ENCODE results near the gene BMERB1. TPM values are rescaled to one million over a fixed set of nuclear protein-coding genes. Genes with fewer than 3 reads are reported as not detected.
"Not testable (repeated sequence)": the region's sequence is repeated elsewhere in the genome, so short reads cannot be mapped to it uniquely, and the experiment has no call there.

BMERB1 gene
- total and polyA plus RNA-seq, 5 donors from 2014 or later = 2.2 to 4.2 (median 3.3) TPM

GRCh38 chr16:15605839-15606517 is 171.6 kb downstream of the BMERB1 start:
- H3K4me3 Mint-ChIP-seq = no peak overlapping the region
- Histone ChIP-seq H3K9me3 (ENCODE audit: control insufficient read depth in 2 of 2, low read length in 2 of 2) (no peaks in the 10 kb centered on the region), H3K27ac (ENCODE audit: insufficient read depth, low read length, poor library complexity, severe bottlenecking) (no peak overlapping the region)

GRCh38 chr16:15606518-15607220 is 172.3 kb downstream of the BMERB1 start:
- Mint-ChIP-seq H3K4me1 (peaks cover 0 to 15% (median 10%) of the 10 kb centered on the region in 4 donors), H3K27ac (peak overlapping the region; percentile 74 to 94 (median 93)), H3K9me3 (no peaks in the 10 kb centered on the region), H3K4me3 (no peak overlapping the region), H3K27me3 (no peaks in the 10 kb centered on the region), H3K36me3 (peaks cover 76% of the 10 kb centered on the region)
- H3K4me3 ChIP-seq (ENCODE audit: low read depth, low read length) = no peak overlapping the region
- no peaks in the 10 kb centered on the region for H3K27me3 ChIP-seq (ENCODE audit: control insufficient read depth, insufficient read depth, low read length)
- H3K4me1 ChIP-seq (ENCODE audit: control insufficient read depth, insufficient read depth, low read length, poor library complexity, severe bottlenecking) = no peaks in the 10 kb centered on the region
- ATAC-seq (ENCODE audit: low read depth in 2 of 2) (no peak), DNase-seq (no peak)
- H3K27ac ChIP-seq (ENCODE audit: insufficient read depth, low read length, poor library complexity, severe bottlenecking) = no peak overlapping the region
- peaks cover 99% of the 10 kb centered on the region for H3K36me3 ChIP-seq (ENCODE audit: control insufficient read depth, insufficient read depth, low read length)
- no peaks in the 10 kb centered on the region for H3K9me3 ChIP-seq (ENCODE audit: control insufficient read depth in 2 of 2, low read length in 2 of 2)

More at GRCh38 chr16:15605839-15606517, 171.6 kb downstream of the BMERB1 start:
- DNase-seq (no peak), ATAC-seq (ENCODE audit: low read depth in 2 of 2) (no peak)
- no peaks in the 10 kb centered on the region for H3K9me3 Mint-ChIP-seq
- Histone ChIP-seq H3K4me1 (ENCODE audit: control insufficient read depth, insufficient read depth, low read length, poor library complexity, severe bottlenecking) (no peaks in the 10 kb centered on the region), H3K4me3 (ENCODE audit: low read depth, low read length) (no peak overlapping the region), H3K27me3 (ENCODE audit: control insufficient read depth, insufficient read depth, low read length) (no peaks in the 10 kb centered on the region), H3K36me3 (ENCODE audit: control insufficient read depth, insufficient read depth, low read length) (peaks cover 99% of the 10 kb centered on the region)
- H3K4me1 Mint-ChIP-seq = peaks cover 0 to 15% (median 10%) of the 10 kb centered on the region in 4 donors
- H3K27me3 Mint-ChIP-seq = no peaks in the 10 kb centered on the region
- H3K36me3 Mint-ChIP-seq = peaks cover 80% of the 10 kb centered on the region
- peak overlapping the region; percentile 74 to 94 (median 93) for H3K27ac Mint-ChIP-seq

- H3K4me1 ChIP-seq (ENCODE audit: control insufficient read depth, insufficient read depth, low read length, poor library complexity, severe bottlenecking); H3K9me3 ChIP-seq (ENCODE audit: control insufficient read depth in 2 of 2, low read length in 2 of 2); DNase-seq; H3K27ac ChIP-seq (ENCODE audit: insufficient read depth, low read length, poor library complexity, severe bottlenecking); H3K27me3 ChIP-seq (ENCODE audit: control insufficient read depth, insufficient read depth, low read length); H3K4me3 ChIP-seq (ENCODE audit: low read depth, low read length); ATAC-seq (ENCODE audit: low read depth in 2 of 2); H3K9me3 Mint-ChIP-seq; H3K27me3 Mint-ChIP-seq; H3K4me3 Mint-ChIP-seq: not testable (repeated sequence)
- H3K4me1 Mint-ChIP-seq = peaks cover 0 to 15% (median 10%) of the 10 kb centered on the region in 4 donors
- H3K36me3 Mint-ChIP-seq = peaks cover 73% of the 10 kb centered on the region
- peak overlapping the region in 2 of 3 donors; percentile 74 to 93 for H3K27ac Mint-ChIP-seq
- peaks cover 99% of the 10 kb centered on the region for H3K36me3 ChIP-seq (ENCODE audit: control insufficient read depth, insufficient read depth, low read length)
These were observed 172.9 kb downstream of the BMERB1 start for GRCh38 chr16:15607221-15607699.

- Mint-ChIP-seq H3K4me3 (no peak overlapping the region), H3K27ac (peak overlapping the region in 1 of 3 donors; percentile 93), H3K9me3 (no peaks in the 10 kb centered on the region), H3K36me3 (peaks cover 73% of the 10 kb centered on the region), H3K27me3 (no peaks in the 10 kb centered on the region), H3K4me1 (peaks cover 0 to 15% (median 10%) of the 10 kb centered on the region in 4 donors)
- peaks cover 99% of the 10 kb centered on the region for H3K36me3 ChIP-seq (ENCODE audit: control insufficient read depth, insufficient read depth, low read length)
- H3K9me3 ChIP-seq (ENCODE audit: control insufficient read depth in 2 of 2, low read length in 2 of 2) = no peaks in the 10 kb centered on the region
- H3K4me1 ChIP-seq (ENCODE audit: control insufficient read depth, insufficient read depth, low read length, poor library complexity, severe bottlenecking) = no peaks in the 10 kb centered on the region
- no peak overlapping the region for H3K27ac ChIP-seq (ENCODE audit: insufficient read depth, low read length, poor library complexity, severe bottlenecking)
- ATAC-seq (ENCODE audit: low read depth in 2 of 2) (no peak), DNase-seq (no peak)
- H3K27me3 ChIP-seq (ENCODE audit: control insufficient read depth, insufficient read depth, low read length) = no peaks in the 10 kb centered on the region
- no peak overlapping the region for H3K4me3 ChIP-seq (ENCODE audit: low read depth, low read length)
These were observed 173.5 kb downstream of the BMERB1 start for GRCh38 chr16:15607700-15608396.

- Mint-ChIP-seq H3K4me1 (peaks cover 0 to 14% (median 8%) of the 10 kb centered on the region in 4 donors), H3K4me3 (no peak overlapping the region), H3K27ac (no peak overlapping the region), H3K36me3 (peaks cover 72% of the 10 kb centered on the region), H3K9me3 (no peaks in the 10 kb centered on the region), H3K27me3 (no peaks in the 10 kb centered on the region)
- no peak for ATAC-seq (ENCODE audit: low read depth in 2 of 2)
- no peaks in the 10 kb centered on the region for H3K9me3 ChIP-seq (ENCODE audit: control insufficient read depth in 2 of 2, low read length in 2 of 2)
- no peaks in the 10 kb centered on the region for H3K4me1 ChIP-seq (ENCODE audit: control insufficient read depth, insufficient read depth, low read length, poor library complexity, severe bottlenecking)
- peaks cover 96% of the 10 kb centered on the region for H3K36me3 ChIP-seq (ENCODE audit: control insufficient read depth, insufficient read depth, low read length)
- H3K27me3 ChIP-seq (ENCODE audit: control insufficient read depth, insufficient read depth, low read length) = no peaks in the 10 kb centered on the region
- H3K4me3 ChIP-seq (ENCODE audit: low read depth, low read length) = no peak overlapping the region
- no peak overlapping the region for H3K27ac ChIP-seq (ENCODE audit: insufficient read depth, low read length, poor library complexity, severe bottlenecking)
- no peak for DNase-seq
These were observed 174.3 kb downstream of the BMERB1 start for GRCh38 chr16:15608398-15609285.

GRCh38 chr16:15609286-15609649 is 174.9 kb downstream of the BMERB1 start:
- ATAC-seq (ENCODE audit: low read depth in 2 of 2) (no peak), DNase-seq (no peak)
- no peaks in the 10 kb centered on the region for H3K9me3 Mint-ChIP-seq
- peaks cover 70% of the 10 kb centered on the region for H3K36me3 Mint-ChIP-seq
- Histone ChIP-seq H3K4me1 (ENCODE audit: control insufficient read depth, insufficient read depth, low read length, poor library complexity, severe bottlenecking) (no peaks in the 10 kb centered on the region), H3K4me3 (ENCODE audit: low read depth, low read length) (no peak overlapping the region), H3K27me3 (ENCODE audit: control insufficient read depth, insufficient read depth, low read length) (no peaks in the 10 kb centered on the region), H3K36me3 (ENCODE audit: control insufficient read depth, insufficient read depth, low read length) (peaks cover 94% of the 10 kb centered on the region), H3K27ac (ENCODE audit: insufficient read depth, low read length, poor library complexity, severe bottlenecking) (no peak overlapping the region), H3K9me3 (ENCODE audit: control insufficient read depth in 2 of 2, low read length in 2 of 2) (no peaks in the 10 kb centered on the region)
- no peak overlapping the region for H3K27ac Mint-ChIP-seq
- no peaks in the 10 kb centered on the region for H3K27me3 Mint-ChIP-seq
- H3K4me3 Mint-ChIP-seq = no peak overlapping the region
- H3K4me1 Mint-ChIP-seq = peaks cover 0 to 10% (median 7%) of the 10 kb centered on the region in 4 donors

- peak overlapping the region in 2 of 3 donors; percentile 21 to 45 for H3K27ac Mint-ChIP-seq
- no peaks in the 10 kb centered on the region for H3K9me3 ChIP-seq (ENCODE audit: control insufficient read depth in 2 of 2, low read length in 2 of 2)
- DNase-seq = no peak
- H3K4me1 ChIP-seq (ENCODE audit: control insufficient read depth, insufficient read depth, low read length, poor library complexity, severe bottlenecking) = no peaks in the 10 kb centered on the region
- H3K36me3 Mint-ChIP-seq = peaks cover 64% of the 10 kb centered on the region
- H3K4me3 ChIP-seq (ENCODE audit: low read depth, low read length) = no peak overlapping the region
- peaks cover 91% of the 10 kb centered on the region for H3K36me3 ChIP-seq (ENCODE audit: control insufficient read depth, insufficient read depth, low read length)
- H3K9me3 Mint-ChIP-seq = no peaks in the 10 kb centered on the region
- no peak overlapping the region for H3K4me3 Mint-ChIP-seq
- no peak for ATAC-seq (ENCODE audit: low read depth in 2 of 2)
- no peaks in the 10 kb centered on the region for H3K27me3 ChIP-seq (ENCODE audit: control insufficient read depth, insufficient read depth, low read length)
- H3K4me1 Mint-ChIP-seq = peaks cover 0 to 10% (median 7%) of the 10 kb centered on the region in 4 donors
- no peak overlapping the region for H3K27ac ChIP-seq (ENCODE audit: insufficient read depth, low read length, poor library complexity, severe bottlenecking)
- no peaks in the 10 kb centered on the region for H3K27me3 Mint-ChIP-seq
These were observed 176.0 kb downstream of the BMERB1 start for GRCh38 chr16:15610369-15610871.

Data from CD4-positive, CD25-positive, alpha-beta regulatory T cell (primary cell).